ENCODE measurements around the gene UBE2QL1.
"Not testable (repeated sequence)": the region's sequence is repeated elsewhere in the genome, so short reads cannot be mapped to it uniquely, and the experiment has no call there.

UBE2QL1 gene

GRCh38 chr5:6505416-6505755 is 56.7 kb downstream of the UBE2QL1 start:
- peaks cover 0 to 5% of the 10 kb centered on the region in 2 donors for H3K9me3 ChIP-seq (ENCODE audit: control insufficient read depth in 1 of 2, low read length in 2 of 2)
- H3K27ac ChIP-seq (ENCODE audit: low read length) = no peak overlapping the region
- no peaks in the 10 kb centered on the region for H3K36me3 ChIP-seq (ENCODE audit: control insufficient read depth in 1 of 2, insufficient read depth in 2 of 2, low read length in 2 of 2)
- no peak overlapping the region for H3K4me3 ChIP-seq (ENCODE audit: low read depth in 1 of 2, low read length in 2 of 2)
- no peaks in the 10 kb centered on the region for H3K27me3 ChIP-seq (ENCODE audit: low read depth, low read length)
- no peaks in the 10 kb centered on the region for H3K4me1 ChIP-seq (ENCODE audit: control insufficient read depth in 1 of 2, insufficient read depth in 2 of 2, low read length in 2 of 2)

GRCh38 chr5:6505783-6506557 is 57.3 kb downstream of the UBE2QL1 start:
- Histone ChIP-seq H3K4me3 (ENCODE audit: low read depth in 1 of 2, low read length in 2 of 2) (no peak overlapping the region), H3K36me3 (ENCODE audit: control insufficient read depth in 1 of 2, insufficient read depth in 2 of 2, low read length in 2 of 2) (no peaks in the 10 kb centered on the region), H3K27ac (ENCODE audit: low read length) (no peak overlapping the region), H3K27me3 (ENCODE audit: low read depth, low read length) (no peaks in the 10 kb centered on the region), H3K9me3 (ENCODE audit: control insufficient read depth in 1 of 2, low read length in 2 of 2) (peaks cover 0 to 5% of the 10 kb centered on the region in 2 donors), H3K4me1 (ENCODE audit: control insufficient read depth in 1 of 2, insufficient read depth in 2 of 2, low read length in 2 of 2) (no peaks in the 10 kb centered on the region)

DNA sequence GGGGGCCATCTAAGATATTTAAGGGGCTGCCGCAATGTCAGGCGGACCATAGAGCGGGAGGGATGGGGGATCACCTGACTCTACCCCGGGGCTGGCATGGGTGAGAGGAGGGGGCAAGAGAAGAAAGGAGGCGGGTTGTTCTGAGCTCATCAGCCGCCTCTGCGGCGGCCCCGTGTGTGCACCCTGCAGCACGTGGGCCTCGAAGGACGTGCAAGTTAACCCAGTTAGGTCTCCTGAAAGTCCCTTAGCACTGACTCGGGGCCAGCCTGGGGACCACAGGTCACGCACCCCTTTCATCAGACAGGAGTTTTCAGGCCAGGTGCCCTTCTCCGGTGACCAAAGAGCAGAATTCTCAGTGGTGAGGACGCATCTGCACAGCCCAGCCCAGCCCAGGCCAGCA is 58.0 kb downstream of the UBE2QL1 start:
- Histone ChIP-seq H3K36me3 (ENCODE audit: control insufficient read depth in 1 of 2, insufficient read depth in 2 of 2, low read length in 2 of 2) (no peaks in the 10 kb centered on the region), H3K27me3 (ENCODE audit: low read depth, low read length) (no peaks in the 10 kb centered on the region), H3K9me3 (ENCODE audit: control insufficient read depth in 1 of 2, low read length in 2 of 2) (peaks cover 0 to 5% of the 10 kb centered on the region in 2 donors), H3K4me3 (ENCODE audit: low read depth in 1 of 2, low read length in 2 of 2) (no peak overlapping the region), H3K4me1 (ENCODE audit: control insufficient read depth in 1 of 2, insufficient read depth in 2 of 2, low read length in 2 of 2) (no peaks in the 10 kb centered on the region), H3K27ac (ENCODE audit: low read length) (no peak overlapping the region)

DNA sequence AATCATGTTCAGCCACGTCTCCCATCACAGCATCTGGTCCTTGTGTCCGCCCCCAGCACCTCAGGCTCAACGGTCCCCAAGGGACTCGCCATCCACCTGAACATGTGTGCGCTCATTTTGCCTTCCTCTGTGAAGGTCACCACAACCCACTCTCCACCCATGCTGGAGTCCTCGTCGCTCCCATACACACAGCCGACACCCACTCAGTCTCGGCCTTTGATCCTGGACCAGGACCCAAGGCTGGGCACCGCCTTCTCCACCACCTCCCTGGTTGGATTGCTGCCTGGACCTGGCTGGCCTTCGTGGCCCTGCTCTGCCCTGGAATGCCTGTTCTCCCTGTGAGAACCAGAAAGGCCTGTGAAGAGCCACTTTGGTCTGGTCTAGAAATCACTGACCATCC is 60.3 kb downstream of the UBE2QL1 start:
- H3K9me3 ChIP-seq (ENCODE audit: control insufficient read depth in 1 of 2, low read length in 2 of 2) = no peaks in the 10 kb centered on the region
- H3K27ac ChIP-seq (ENCODE audit: low read length) = no peak overlapping the region
- H3K4me3 ChIP-seq (ENCODE audit: low read depth in 1 of 2, low read length in 2 of 2) = no peak overlapping the region
- no peaks in the 10 kb centered on the region for H3K36me3 ChIP-seq (ENCODE audit: control insufficient read depth in 1 of 2, insufficient read depth in 2 of 2, low read length in 2 of 2)
- no peaks in the 10 kb centered on the region for H3K27me3 ChIP-seq (ENCODE audit: low read depth, low read length)
- H3K4me1 ChIP-seq (ENCODE audit: control insufficient read depth in 1 of 2, insufficient read depth in 2 of 2, low read length in 2 of 2) = no peaks in the 10 kb centered on the region

DNA sequence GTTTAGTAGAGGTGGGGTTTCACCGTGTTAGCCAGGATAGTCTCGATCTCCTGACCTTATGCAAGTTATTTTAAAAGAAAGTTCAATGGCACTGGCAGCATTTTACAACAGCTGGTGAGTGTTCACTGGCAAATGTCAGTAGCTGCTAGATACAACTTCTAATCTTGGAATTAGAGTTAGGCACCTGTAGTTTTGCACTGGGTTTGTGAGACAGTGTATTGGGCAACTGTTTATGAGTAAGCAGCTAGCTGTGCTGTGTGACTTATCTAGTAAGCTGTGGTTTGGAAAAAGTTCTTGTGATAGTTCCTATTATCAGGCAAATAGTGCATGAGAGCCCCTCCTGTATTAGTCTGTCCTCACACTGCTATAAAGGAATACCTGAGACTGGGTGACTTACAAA is 61.5 kb downstream of the UBE2QL1 start:
- Histone ChIP-seq H3K36me3 (ENCODE audit: control insufficient read depth in 1 of 2, insufficient read depth in 2 of 2, low read length in 2 of 2) (no peaks in the 10 kb centered on the region), H3K27me3 (ENCODE audit: low read depth, low read length) (no peaks in the 10 kb centered on the region), H3K27ac (ENCODE audit: low read length) (no peak overlapping the region), H3K9me3 (ENCODE audit: control insufficient read depth in 1 of 2, low read length in 2 of 2) (no peaks in the 10 kb centered on the region), H3K4me1 (ENCODE audit: control insufficient read depth in 1 of 2, insufficient read depth in 2 of 2, low read length in 2 of 2) (no peaks in the 10 kb centered on the region), H3K4me3 (ENCODE audit: low read depth in 1 of 2, low read length in 2 of 2) (no peak overlapping the region)

DNA sequence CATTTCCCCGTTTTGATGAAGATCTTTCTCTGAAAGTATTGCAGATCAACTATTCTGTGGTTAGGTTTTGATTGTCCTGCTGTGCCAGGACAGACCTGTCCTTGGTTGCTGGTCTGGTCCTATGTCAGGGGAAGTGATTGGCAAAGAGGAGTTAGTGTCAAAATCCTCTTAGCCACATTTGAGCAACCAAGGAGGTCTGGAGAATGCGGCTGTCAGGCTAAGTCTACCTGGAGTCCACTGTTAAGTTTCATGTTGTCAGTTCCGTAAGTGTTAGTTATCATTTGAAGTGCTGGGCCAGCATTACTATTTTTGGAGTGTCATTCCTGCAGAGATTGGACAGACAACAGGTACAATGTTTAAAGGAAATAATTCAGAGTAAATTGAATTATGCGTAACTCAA is 62.3 kb downstream of the UBE2QL1 start:
- H3K36me3 ChIP-seq (ENCODE audit: control insufficient read depth in 1 of 2, insufficient read depth in 2 of 2, low read length in 2 of 2) = no peaks in the 10 kb centered on the region
- H3K27ac ChIP-seq (ENCODE audit: low read length) = no peak overlapping the region
- H3K9me3 ChIP-seq (ENCODE audit: control insufficient read depth in 1 of 2, low read length in 2 of 2) = no peaks in the 10 kb centered on the region
- no peaks in the 10 kb centered on the region for H3K27me3 ChIP-seq (ENCODE audit: low read depth, low read length)
- H3K4me1 ChIP-seq (ENCODE audit: control insufficient read depth in 1 of 2, insufficient read depth in 2 of 2, low read length in 2 of 2) = no peaks in the 10 kb centered on the region
- H3K4me3 ChIP-seq (ENCODE audit: low read depth in 1 of 2, low read length in 2 of 2) = no peak overlapping the region

DNA sequence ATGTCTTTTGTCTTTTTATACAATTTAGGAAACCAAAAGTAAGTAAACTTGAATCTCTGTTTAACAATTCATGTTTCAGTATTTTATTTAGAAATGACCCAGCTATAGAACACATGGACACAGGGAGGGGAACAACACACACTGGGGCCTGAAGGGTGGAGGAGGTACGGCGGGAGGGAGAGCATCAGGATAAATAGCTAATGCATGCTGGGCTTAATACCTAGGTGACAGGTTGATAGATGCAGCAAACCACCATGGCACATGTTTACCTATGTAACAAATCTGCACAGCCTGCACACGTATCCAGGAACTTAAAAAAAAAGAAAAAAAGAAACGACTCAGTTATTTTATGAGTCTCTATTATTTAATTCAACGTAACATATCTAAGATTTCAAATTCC is 67.2 kb downstream of the UBE2QL1 start:
- not testable (repeated sequence) for H3K4me3 ChIP-seq (ENCODE audit: low read depth in 1 of 2, low read length in 2 of 2); H3K27me3 ChIP-seq (ENCODE audit: low read depth, low read length); H3K27ac ChIP-seq (ENCODE audit: low read length); H3K9me3 ChIP-seq (ENCODE audit: control insufficient read depth in 1 of 2, low read length in 2 of 2); H3K4me1 ChIP-seq (ENCODE audit: control insufficient read depth in 1 of 2, insufficient read depth in 2 of 2, low read length in 2 of 2); H3K36me3 ChIP-seq (ENCODE audit: control insufficient read depth in 1 of 2, insufficient read depth in 2 of 2, low read length in 2 of 2)

DNA sequence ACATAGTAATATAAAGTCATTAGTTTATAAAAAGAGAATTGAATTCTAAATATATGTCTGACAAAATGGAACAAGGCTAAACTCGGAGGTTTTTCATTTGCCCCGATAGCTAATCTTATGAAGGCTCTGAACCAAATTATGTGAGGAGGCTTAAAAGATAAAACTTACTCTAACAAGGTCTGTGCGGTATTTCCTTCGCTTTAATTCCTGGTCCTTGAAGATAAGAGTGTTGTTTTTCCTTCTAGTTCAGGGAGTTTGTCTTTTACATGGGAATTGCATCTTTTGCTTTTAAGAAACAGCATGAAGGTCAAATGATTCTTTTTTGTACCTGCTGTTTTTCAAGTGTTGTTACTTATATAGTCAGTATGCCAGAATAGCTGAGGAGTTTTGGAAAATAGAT is 68.2 kb downstream of the UBE2QL1 start:
- no peak overlapping the region for H3K4me3 ChIP-seq (ENCODE audit: low read depth in 1 of 2, low read length in 2 of 2)
- H3K36me3 ChIP-seq (ENCODE audit: control insufficient read depth in 1 of 2, insufficient read depth in 2 of 2, low read length in 2 of 2) = no peaks in the 10 kb centered on the region
- H3K27me3 ChIP-seq (ENCODE audit: low read depth, low read length) = no peaks in the 10 kb centered on the region
- H3K27ac ChIP-seq (ENCODE audit: low read length) = no peak overlapping the region
- no peaks in the 10 kb centered on the region for H3K9me3 ChIP-seq (ENCODE audit: control insufficient read depth in 1 of 2, low read length in 2 of 2)
- H3K4me1 ChIP-seq (ENCODE audit: control insufficient read depth in 1 of 2, insufficient read depth in 2 of 2, low read length in 2 of 2) = no peaks in the 10 kb centered on the region

- no peaks in the 10 kb centered on the region for H3K27me3 ChIP-seq (ENCODE audit: low read depth, low read length)
- H3K36me3 ChIP-seq (ENCODE audit: control insufficient read depth in 1 of 2, insufficient read depth in 2 of 2, low read length in 2 of 2) = no peaks in the 10 kb centered on the region
- H3K4me3 ChIP-seq (ENCODE audit: low read depth in 1 of 2, low read length in 2 of 2) = no peak overlapping the region
- no peaks in the 10 kb centered on the region for H3K9me3 ChIP-seq (ENCODE audit: control insufficient read depth in 1 of 2, low read length in 2 of 2)
- no peaks in the 10 kb centered on the region for H3K4me1 ChIP-seq (ENCODE audit: control insufficient read depth in 1 of 2, insufficient read depth in 2 of 2, low read length in 2 of 2)
- no peak overlapping the region for H3K27ac ChIP-seq (ENCODE audit: low read length)
These were observed 68.9 kb downstream of the UBE2QL1 start for GRCh38 chr5:6517510-6517909.

DNA sequence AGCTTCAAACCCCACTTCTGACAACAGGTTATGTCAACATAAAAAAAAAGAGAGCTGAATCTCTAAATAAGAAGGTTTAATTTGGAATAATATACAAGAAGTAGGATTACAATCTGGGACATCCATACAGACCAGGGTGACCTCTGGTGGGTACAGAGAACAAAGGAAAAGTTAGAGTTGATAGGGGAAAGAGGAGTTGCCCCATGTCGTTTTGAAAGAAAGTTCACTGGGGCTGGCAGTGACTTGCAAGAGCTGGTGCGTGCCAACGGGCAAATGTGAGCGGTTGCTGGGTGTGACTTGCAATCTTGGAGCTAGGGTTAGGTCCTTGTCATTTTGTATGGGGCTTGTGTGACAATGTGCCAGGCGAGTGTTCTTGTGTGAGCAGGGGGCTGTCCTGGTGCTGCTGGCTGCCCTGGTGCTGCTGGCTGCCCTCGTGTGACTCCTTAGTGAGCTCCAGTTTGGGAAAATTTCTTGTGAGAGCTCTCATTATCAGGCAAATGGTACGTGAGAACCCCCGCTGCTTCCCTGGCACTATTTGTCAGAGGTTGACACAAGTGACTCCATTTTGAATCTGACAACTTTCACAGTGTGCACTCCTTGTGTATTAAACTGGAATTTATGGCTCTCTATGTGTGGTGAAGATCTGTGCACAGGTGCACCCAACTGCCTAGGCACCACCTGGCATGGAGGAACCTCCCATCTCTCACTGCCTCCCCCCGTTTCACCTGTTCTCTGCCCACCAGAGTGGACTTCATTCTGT is 69.8 kb downstream of the UBE2QL1 start:
- H3K9me3 ChIP-seq (ENCODE audit: control insufficient read depth in 1 of 2, low read length in 2 of 2) = no peaks in the 10 kb centered on the region
- H3K4me3 ChIP-seq (ENCODE audit: low read depth in 1 of 2, low read length in 2 of 2) = no peak overlapping the region
- H3K4me1 ChIP-seq (ENCODE audit: control insufficient read depth in 1 of 2, insufficient read depth in 2 of 2, low read length in 2 of 2) = no peaks in the 10 kb centered on the region
- no peak overlapping the region for H3K27ac ChIP-seq (ENCODE audit: low read length)
- no peaks in the 10 kb centered on the region for H3K36me3 ChIP-seq (ENCODE audit: control insufficient read depth in 1 of 2, insufficient read depth in 2 of 2, low read length in 2 of 2)
- H3K27me3 ChIP-seq (ENCODE audit: low read depth, low read length) = no peaks in the 10 kb centered on the region

DNA sequence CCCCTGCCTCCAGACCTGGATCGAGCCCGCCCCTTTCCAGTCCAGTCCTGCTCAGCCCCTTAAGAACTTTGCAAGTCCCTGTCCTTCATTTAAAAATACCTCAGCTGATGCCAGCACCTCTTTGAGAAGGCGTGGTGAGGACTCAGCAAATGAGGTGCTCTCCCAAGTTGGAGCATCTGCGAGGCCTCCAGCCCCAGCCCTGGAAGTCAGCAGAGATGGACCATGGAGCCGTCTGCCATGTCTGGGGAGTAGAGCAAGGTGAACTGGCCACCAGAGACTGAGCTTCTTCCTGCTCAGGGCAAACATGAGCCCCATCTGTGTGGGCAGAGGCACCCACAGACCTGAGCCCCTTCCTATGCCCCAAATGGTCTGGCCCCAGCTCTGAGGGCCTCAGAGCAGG is 71.5 kb downstream of the UBE2QL1 start:
- Histone ChIP-seq H3K27ac (ENCODE audit: low read length) (no peak overlapping the region), H3K9me3 (ENCODE audit: control insufficient read depth in 1 of 2, low read length in 2 of 2) (no peaks in the 10 kb centered on the region), H3K27me3 (ENCODE audit: low read depth, low read length) (no peaks in the 10 kb centered on the region), H3K4me1 (ENCODE audit: control insufficient read depth in 1 of 2, insufficient read depth in 2 of 2, low read length in 2 of 2) (no peaks in the 10 kb centered on the region), H3K4me3 (ENCODE audit: low read depth in 1 of 2, low read length in 2 of 2) (no peak overlapping the region), H3K36me3 (ENCODE audit: control insufficient read depth in 1 of 2, insufficient read depth in 2 of 2, low read length in 2 of 2) (no peaks in the 10 kb centered on the region)

DNA sequence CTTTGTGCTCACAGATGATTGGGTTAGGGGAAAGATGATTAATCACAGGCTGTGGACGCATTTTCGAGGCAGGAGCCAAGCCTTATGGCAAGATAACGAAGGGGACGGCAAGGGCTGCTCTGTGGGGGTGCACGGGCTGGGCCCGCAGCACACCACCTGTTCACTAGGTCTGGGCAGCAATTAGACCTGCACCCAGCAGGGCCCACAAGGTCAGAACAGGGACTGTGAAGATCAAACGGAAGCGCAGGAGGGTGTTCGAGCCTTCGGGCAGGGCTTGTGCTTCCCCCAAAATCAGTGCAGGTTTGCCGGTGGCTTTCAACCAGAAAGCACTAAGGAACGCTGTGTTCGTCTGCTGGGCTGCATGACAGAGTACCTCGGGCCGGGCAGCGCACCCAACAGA is 73.7 kb downstream of the UBE2QL1 start:
- Histone ChIP-seq H3K9me3 (ENCODE audit: control insufficient read depth in 1 of 2, low read length in 2 of 2) (no peaks in the 10 kb centered on the region), H3K4me1 (ENCODE audit: control insufficient read depth in 1 of 2, insufficient read depth in 2 of 2, low read length in 2 of 2) (no peaks in the 10 kb centered on the region), H3K4me3 (ENCODE audit: low read depth in 1 of 2, low read length in 2 of 2) (no peak overlapping the region), H3K27me3 (ENCODE audit: low read depth, low read length) (no peaks in the 10 kb centered on the region), H3K36me3 (ENCODE audit: control insufficient read depth in 1 of 2, insufficient read depth in 2 of 2, low read length in 2 of 2) (no peaks in the 10 kb centered on the region), H3K27ac (ENCODE audit: low read length) (no peak overlapping the region)
